SK-N-SH treated with all-trans-retinoic acid at 6 μM for 48 hours (cell line): ENCODE results near the gene CELF4.

Experiments used
- ATAC-seq: fragments of 200-7000 bp; cut with Tn5 transposase; 3 replicates; pipeline ENCODE4 v1.9.1; 2020; ENCODE audit warnings: mild to moderate bottlenecking, moderate library complexity
- ARNTL ChIP-seq: fragments of 450-650 bp; formaldehyde crosslinking; IDR thresholded peaks from 2 replicates; pipeline ENCODE4 v1.5.0; 2020; ENCODE audit warnings: low read depth, mild to moderate bottlenecking, moderate library complexity, borderline replicate concordance
- BACH2 ChIP-seq: fragments of 250-450 bp; sonication (Bioruptor Pico); IDR thresholded peaks from 2 replicates; pipeline ENCODE4 v1.9.0; 2021; ENCODE audit warnings: mild to moderate bottlenecking, borderline replicate concordance
- CSDC2 ChIP-seq: fragments of 250-450 bp; sonication (Bioruptor Pico); IDR thresholded peaks from 2 replicates; pipeline ENCODE4 v1.5.0; 2020; ENCODE audit warnings: mild to moderate bottlenecking, moderate library complexity
- OSR1 ChIP-seq: fragments of 250-450 bp; sonication (Bioruptor Pico); IDR thresholded peaks from 2 replicates; pipeline ENCODE4 v1.8.0; 2022; ENCODE audit warnings: moderate library complexity, mild to moderate bottlenecking, inconsistent platforms
- PPARA ChIP-seq: fragments of 250-450 bp; sonication (Bioruptor Pico); IDR thresholded peaks from 2 replicates; pipeline ENCODE4 v1.5.0; 2020; ENCODE audit warnings: mild to moderate bottlenecking, borderline replicate concordance
- SNAI2 ChIP-seq: fragments of 250-450 bp; sonication (Bioruptor Pico); IDR thresholded peaks from 2 replicates; pipeline ENCODE4 v1.5.0; 2020; ENCODE audit warnings: mild to moderate bottlenecking, moderate library complexity
- TCF4 ChIP-seq: fragments of 250-450 bp; sonication (Bioruptor Pico); IDR thresholded peaks from 2 replicates; pipeline ENCODE4 v1.8.0; 2021; ENCODE audit warnings: mild to moderate bottlenecking, moderate library complexity, borderline replicate concordance
- TOX ChIP-seq: fragments of 250-450 bp; sonication (Bioruptor Pico); IDR thresholded peaks from 2 replicates; pipeline ENCODE4 v1.8.0; 2021; ENCODE audit warnings: mild to moderate bottlenecking, moderate library complexity, borderline replicate concordance
- ZFP3 ChIP-seq: fragments of 250-450 bp; sonication (Bioruptor Pico); IDR thresholded peaks from 2 replicates; pipeline ENCODE4 v1.5.0; 2020; ENCODE audit warnings: mild to moderate bottlenecking, moderate library complexity
- ZFP30 ChIP-seq: fragments of 450-650 bp; formaldehyde crosslinking; IDR thresholded peaks from 2 replicates; pipeline ENCODE4 v1.5.0; 2022; ENCODE audit warnings: mild to moderate bottlenecking, moderate library complexity
- ZNF565 ChIP-seq: fragments of 450-650 bp; formaldehyde crosslinking; conservative IDR thresholded peaks from 2 replicates; pipeline ENCODE4 v1.5.0; 2020; ENCODE audit warnings: low read depth, mild to moderate bottlenecking, moderate library complexity
- ZNF70 ChIP-seq: fragments of 450-650 bp; formaldehyde crosslinking; IDR thresholded peaks from 2 replicates; pipeline ENCODE4 v1.5.0; 2020; ENCODE audit warnings: mild to moderate bottlenecking, moderate library complexity
- ZNF8 ChIP-seq: fragments of 450-650 bp; formaldehyde crosslinking; IDR thresholded peaks from 2 replicates; pipeline ENCODE4 v1.5.0; 2020; ENCODE audit warnings: mild to moderate bottlenecking, moderate library complexity
- TF ChIP-seq, protein P1 (sequence below): fragments of 250-450 bp; sonication (Bioruptor Pico); IDR thresholded peaks from 2 replicates; pipeline ENCODE4 v1.5.0; 2020; ENCODE audit warnings: mild to moderate bottlenecking, moderate library complexity
- TF ChIP-seq, protein P2 (sequence below): fragments of 250-450 bp; sonication (Bioruptor Pico); IDR thresholded peaks from 2 replicates; pipeline ENCODE4 v1.5.1; 2020; ENCODE audit warnings: low read depth, mild to moderate bottlenecking, moderate library complexity
- TF ChIP-seq, protein P3 (sequence below): fragments of 250-450 bp; sonication (Bioruptor Pico); IDR thresholded peaks from 2 replicates; pipeline ENCODE4 v1.8.0; 2021; ENCODE audit warnings: low read depth, mild to moderate bottlenecking, moderate library complexity, borderline replicate concordance
- TF ChIP-seq, protein P4 (sequence below): fragments of 250-450 bp; sonication (Bioruptor Pico); IDR thresholded peaks from 2 replicates; pipeline ENCODE4 v1.8.0; 2020; ENCODE audit warnings: mild to moderate bottlenecking, moderate library complexity, borderline replicate concordance

The CELF4 gene

DNA sequence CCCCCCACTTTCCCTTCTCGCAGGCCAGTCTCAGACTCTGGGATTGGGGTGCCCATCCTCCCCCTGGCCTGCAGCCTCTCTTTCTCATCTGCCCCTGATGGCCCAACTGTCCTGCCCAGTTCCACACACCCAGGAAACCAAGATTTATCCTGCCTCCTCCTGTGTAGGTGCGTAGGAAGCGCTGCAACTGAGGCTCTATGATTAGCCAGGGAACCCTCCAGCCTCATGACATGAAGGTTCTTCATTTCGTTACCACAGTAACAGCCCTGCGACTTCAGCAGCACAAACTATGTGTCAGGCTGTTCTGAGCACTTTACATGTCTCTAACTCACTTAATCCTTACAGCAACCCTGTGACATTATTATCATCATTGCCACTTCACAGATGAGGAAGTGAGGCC is 305.9 kb downstream of the CELF4 start (continued):
- TF ChIP-seq, protein P1, sequence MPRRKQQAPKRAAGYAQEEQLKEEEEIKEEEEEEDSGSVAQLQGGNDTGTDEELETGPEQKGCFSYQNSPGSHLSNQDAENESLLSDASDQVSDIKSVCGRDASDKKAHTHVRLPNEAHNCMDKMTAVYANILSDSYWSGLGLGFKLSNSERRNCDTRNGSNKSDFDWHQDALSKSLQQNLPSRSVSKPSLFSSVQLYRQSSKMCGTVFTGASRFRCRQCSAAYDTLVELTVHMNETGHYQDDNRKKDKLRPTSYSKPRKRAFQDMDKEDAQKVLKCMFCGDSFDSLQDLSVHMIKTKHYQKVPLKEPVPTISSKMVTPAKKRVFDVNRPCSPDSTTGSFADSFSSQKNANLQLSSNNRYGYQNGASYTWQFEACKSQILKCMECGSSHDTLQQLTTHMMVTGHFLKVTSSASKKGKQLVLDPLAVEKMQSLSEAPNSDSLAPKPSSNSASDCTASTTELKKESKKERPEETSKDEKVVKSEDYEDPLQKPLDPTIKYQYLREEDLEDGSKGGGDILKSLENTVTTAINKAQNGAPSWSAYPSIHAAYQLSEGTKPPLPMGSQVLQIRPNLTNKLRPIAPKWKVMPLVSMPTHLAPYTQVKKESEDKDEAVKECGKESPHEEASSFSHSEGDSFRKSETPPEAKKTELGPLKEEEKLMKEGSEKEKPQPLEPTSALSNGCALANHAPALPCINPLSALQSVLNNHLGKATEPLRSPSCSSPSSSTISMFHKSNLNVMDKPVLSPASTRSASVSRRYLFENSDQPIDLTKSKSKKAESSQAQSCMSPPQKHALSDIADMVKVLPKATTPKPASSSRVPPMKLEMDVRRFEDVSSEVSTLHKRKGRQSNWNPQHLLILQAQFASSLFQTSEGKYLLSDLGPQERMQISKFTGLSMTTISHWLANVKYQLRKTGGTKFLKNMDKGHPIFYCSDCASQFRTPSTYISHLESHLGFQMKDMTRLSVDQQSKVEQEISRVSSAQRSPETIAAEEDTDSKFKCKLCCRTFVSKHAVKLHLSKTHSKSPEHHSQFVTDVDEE (CRISPR knock-in tag), result no peak
- TF ChIP-seq ZNF565 (no peak), TOX (CRISPR knock-in tag) (no peak)

DNA sequence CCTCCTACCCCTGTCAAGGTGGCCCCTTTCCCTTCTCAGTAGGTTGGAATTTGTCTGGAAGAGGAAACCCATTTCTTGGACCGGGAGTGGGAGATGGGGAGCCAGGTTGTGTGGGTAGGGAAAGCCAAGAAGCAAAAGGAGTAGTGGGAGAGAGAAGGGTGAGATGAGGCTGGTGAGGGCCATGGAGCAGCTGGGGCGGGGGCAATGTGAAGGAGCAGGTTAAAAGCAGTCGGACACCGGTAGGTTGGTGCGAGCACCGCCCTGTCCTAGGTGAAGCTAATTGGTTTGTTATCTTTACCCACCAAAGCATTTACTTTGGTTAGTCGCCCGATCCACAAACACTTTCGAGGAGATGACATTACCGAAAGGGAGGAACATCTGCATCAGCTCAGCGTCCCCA is 306.8 kb downstream of the CELF4 start:
- no peak for TF ChIP-seq CSDC2
- TF ChIP-seq ZFP30 (CRISPR knock-in tag), result no peak
- TF ChIP-seq PPARA (CRISPR knock-in tag), result no peak
- no peak for TF ChIP-seq ZNF70 (CRISPR knock-in tag)
- no peak for TF ChIP-seq BACH2 (CRISPR knock-in tag)
- TF ChIP-seq TCF4 (CRISPR knock-in tag), result no peak
- TF ChIP-seq, protein P1 (CRISPR knock-in tag), result no peak
- TF ChIP-seq ZNF8 (CRISPR knock-in tag), result no peak
- TF ChIP-seq ARNTL, result no peak
- TF ChIP-seq, protein P2, sequence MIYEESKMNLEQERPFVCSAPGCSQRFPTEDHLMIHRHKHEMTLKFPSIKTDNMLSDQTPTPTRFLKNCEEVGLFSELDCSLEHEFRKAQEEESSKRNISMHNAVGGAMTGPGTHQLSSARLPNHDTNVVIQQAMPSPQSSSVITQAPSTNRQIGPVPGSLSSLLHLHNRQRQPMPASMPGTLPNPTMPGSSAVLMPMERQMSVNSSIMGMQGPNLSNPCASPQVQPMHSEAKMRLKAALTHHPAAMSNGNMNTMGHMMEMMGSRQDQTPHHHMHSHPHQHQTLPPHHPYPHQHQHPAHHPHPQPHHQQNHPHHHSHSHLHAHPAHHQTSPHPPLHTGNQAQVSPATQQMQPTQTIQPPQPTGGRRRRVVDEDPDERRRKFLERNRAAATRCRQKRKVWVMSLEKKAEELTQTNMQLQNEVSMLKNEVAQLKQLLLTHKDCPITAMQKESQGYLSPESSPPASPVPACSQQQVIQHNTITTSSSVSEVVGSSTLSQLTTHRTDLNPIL (CRISPR knock-in tag), result no peak
- TF ChIP-seq, protein P3, sequence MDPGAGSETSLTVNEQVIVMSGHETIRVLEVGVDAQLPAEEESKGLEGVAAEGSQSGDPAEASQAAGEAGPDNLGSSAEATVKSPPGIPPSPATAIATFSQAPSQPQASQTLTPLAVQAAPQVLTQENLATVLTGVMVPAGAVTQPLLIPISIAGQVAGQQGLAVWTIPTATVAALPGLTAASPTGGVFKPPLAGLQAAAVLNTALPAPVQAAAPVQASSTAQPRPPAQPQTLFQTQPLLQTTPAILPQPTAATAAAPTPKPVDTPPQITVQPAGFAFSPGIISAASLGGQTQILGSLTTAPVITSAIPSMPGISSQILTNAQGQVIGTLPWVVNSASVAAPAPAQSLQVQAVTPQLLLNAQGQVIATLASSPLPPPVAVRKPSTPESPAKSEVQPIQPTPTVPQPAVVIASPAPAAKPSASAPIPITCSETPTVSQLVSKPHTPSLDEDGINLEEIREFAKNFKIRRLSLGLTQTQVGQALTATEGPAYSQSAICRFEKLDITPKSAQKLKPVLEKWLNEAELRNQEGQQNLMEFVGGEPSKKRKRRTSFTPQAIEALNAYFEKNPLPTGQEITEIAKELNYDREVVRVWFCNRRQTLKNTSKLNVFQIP (CRISPR knock-in tag), result no peak
- TF ChIP-seq OSR1, result no peak
- TF ChIP-seq ZFP3 (CRISPR knock-in tag), result no peak
- TF ChIP-seq TOX (CRISPR knock-in tag), result no peak
- TF ChIP-seq, protein P4, sequence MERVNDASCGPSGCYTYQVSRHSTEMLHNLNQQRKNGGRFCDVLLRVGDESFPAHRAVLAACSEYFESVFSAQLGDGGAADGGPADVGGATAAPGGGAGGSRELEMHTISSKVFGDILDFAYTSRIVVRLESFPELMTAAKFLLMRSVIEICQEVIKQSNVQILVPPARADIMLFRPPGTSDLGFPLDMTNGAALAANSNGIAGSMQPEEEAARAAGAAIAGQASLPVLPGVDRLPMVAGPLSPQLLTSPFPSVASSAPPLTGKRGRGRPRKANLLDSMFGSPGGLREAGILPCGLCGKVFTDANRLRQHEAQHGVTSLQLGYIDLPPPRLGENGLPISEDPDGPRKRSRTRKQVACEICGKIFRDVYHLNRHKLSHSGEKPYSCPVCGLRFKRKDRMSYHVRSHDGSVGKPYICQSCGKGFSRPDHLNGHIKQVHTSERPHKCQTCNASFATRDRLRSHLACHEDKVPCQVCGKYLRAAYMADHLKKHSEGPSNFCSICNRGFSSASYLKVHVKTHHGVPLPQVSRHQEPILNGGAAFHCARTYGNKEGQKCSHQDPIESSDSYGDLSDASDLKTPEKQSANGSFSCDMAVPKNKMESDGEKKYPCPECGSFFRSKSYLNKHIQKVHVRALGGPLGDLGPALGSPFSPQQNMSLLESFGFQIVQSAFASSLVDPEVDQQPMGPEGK, result no peak
- no peak for TF ChIP-seq ZNF565
- TF ChIP-seq, all 23 proteins: peak for 0
- no peak for ATAC-seq

DNA sequence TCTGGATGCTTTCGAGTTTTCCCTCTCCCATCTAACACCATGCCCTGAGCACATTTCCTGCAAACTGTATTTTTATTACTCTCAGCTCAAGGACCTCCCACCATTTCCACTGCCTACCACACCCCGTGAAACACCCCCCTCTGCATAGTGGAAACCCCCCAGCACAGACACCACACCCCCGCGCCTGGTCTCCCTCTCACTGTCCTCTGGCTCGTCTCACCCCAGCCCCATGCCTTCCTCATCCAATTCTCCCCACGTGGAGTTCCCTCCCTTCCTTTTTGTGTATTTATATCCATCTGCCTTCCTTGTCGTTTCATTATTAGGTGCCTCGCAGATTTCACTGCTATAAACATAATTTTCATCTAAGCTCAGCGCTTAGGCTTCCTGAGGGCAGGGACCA is 307.5 kb downstream of the CELF4 start:
- no peak for ATAC-seq
- TF ChIP-seq SNAI2 (no peak), ZNF8 (CRISPR knock-in tag) (no peak), TOX (CRISPR knock-in tag) (no peak), OSR1 (no peak)
- TF ChIP-seq, protein P3 (CRISPR knock-in tag), result no peak
- TF ChIP-seq, all 23 proteins: peak for 0
